GM12878 (cell line): Measurements from ENCODE around the gene MB.

Experiments
- ATF7 ChIP-seq: fragments of 450-650 bp; IDR thresholded peaks from 2 replicates; pipeline ENCODE4 v1.6.1; 2016; ENCODE audit warnings: low read depth, mild to moderate bottlenecking
- MYC ChIP-seq: IDR thresholded peaks from 2 replicates; pipeline ENCODE4 v1.6.1; 2011; ENCODE audit warnings: mild to moderate bottlenecking, low read length, moderate library complexity, inconsistent platforms; ENCODE audit not compliant: insufficient read depth, insufficient replicate concordance, insufficient read length, severe bottlenecking
- SIN3A ChIP-seq: IDR thresholded peaks from 2 replicates; pipeline ENCODE4 v1.6.1; 2012; ENCODE audit warnings: low read depth, low read length, improper control_type of control experiment
- SMC3 ChIP-seq: IDR thresholded peaks from 2 replicates; pipeline ENCODE4 v1.6.1; 2011; ENCODE audit warnings: low read length, improper control_type of control experiment, borderline replicate concordance
- TAF1 ChIP-seq: IDR thresholded peaks from 2 replicates; pipeline ENCODE4 v1.6.1; 2011; ENCODE audit warnings: mild to moderate bottlenecking, low read depth, low read length, borderline replicate concordance
- TF ChIP-seq, protein P1 (sequence below), 3 experiments: IDR thresholded peaks in 2 of 3; conservative IDR thresholded peaks in 1 of 3; 2 replicates each; pipeline ENCODE4 v1.5.1; 2011; ENCODE audit warnings: low read depth in 3 of 3, low read length in 3 of 3, mild to moderate bottlenecking in 3 of 3, control low read depth in 2 of 3, moderate library complexity in 2 of 3, inconsistent platforms in 1 of 3, mixed read lengths in 1 of 3; ENCODE audit not compliant: control insufficient read depth in 2 of 3, insufficient read depth in 1 of 3; ENCODE audit errors: extremely low read depth in 1 of 3
- TF ChIP-seq, protein P2 (sequence below): IDR thresholded peaks from 2 replicates; pipeline ENCODE4 v1.6.1; 2012; ENCODE audit warnings: low read depth, low read length, improper control_type of control experiment
- TF ChIP-seq, protein P3 (sequence below): IDR thresholded peaks from 2 replicates; pipeline ENCODE4 v1.6.1; 2011; ENCODE audit warnings: low read depth, low read length, improper control_type of control experiment, borderline replicate concordance
- TF ChIP-seq, protein P4 (sequence below): fragments of 150-350 bp; IDR thresholded peaks from 2 replicates; pipeline ENCODE4 v1.6.1; 2016; ENCODE audit warnings: low read depth, low read length

DNA sequence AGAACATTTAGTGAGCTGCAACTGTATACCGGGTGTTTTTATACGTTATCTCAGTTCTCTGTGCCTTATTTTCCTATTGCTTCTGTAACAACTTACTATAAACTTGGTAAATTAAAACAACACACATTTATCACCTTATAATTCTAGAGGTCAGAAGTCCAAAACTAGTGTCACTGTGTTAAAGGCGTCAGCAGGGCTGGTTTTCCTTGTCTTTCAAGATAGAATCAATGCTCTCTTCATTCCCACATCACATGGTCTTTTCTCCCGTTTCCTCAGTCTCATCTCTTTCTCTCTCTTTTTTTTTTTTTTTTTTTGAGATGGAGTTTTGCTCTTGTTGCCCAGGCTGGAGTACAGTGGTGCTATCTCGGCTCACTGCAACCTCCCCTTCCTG lies 36.1 kb downstream of the MB start:
- TF ChIP-seq, protein P1, sequence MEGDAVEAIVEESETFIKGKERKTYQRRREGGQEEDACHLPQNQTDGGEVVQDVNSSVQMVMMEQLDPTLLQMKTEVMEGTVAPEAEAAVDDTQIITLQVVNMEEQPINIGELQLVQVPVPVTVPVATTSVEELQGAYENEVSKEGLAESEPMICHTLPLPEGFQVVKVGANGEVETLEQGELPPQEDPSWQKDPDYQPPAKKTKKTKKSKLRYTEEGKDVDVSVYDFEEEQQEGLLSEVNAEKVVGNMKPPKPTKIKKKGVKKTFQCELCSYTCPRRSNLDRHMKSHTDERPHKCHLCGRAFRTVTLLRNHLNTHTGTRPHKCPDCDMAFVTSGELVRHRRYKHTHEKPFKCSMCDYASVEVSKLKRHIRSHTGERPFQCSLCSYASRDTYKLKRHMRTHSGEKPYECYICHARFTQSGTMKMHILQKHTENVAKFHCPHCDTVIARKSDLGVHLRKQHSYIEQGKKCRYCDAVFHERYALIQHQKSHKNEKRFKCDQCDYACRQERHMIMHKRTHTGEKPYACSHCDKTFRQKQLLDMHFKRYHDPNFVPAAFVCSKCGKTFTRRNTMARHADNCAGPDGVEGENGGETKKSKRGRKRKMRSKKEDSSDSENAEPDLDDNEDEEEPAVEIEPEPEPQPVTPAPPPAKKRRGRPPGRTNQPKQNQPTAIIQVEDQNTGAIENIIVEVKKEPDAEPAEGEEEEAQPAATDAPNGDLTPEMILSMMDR (IDR thresholded peaks at IDR 0.05 in 2 of 3, conservative IDR thresholded peaks at IDR 0.05 in 1 of 3; ENCODE audit: control insufficient read depth in 2 of 3, extremely low read depth in 1 of 3, insufficient read depth in 1 of 3, low read depth in 3 of 3, low read length in 3 of 3) = no peak
- TF ChIP-seq, protein P2, sequence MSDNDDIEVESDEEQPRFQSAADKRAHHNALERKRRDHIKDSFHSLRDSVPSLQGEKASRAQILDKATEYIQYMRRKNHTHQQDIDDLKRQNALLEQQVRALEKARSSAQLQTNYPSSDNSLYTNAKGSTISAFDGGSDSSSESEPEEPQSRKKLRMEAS = no peak
- TF ChIP-seq, protein P3, sequence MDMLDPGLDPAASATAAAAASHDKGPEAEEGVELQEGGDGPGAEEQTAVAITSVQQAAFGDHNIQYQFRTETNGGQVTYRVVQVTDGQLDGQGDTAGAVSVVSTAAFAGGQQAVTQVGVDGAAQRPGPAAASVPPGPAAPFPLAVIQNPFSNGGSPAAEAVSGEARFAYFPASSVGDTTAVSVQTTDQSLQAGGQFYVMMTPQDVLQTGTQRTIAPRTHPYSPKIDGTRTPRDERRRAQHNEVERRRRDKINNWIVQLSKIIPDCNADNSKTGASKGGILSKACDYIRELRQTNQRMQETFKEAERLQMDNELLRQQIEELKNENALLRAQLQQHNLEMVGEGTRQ = no peak
- TF ChIP-seq ATF7 (no peak), TAF1 (no peak), MYC (no peak), SMC3 (no peak), SIN3A (no peak)
- TF ChIP-seq, protein P4, sequence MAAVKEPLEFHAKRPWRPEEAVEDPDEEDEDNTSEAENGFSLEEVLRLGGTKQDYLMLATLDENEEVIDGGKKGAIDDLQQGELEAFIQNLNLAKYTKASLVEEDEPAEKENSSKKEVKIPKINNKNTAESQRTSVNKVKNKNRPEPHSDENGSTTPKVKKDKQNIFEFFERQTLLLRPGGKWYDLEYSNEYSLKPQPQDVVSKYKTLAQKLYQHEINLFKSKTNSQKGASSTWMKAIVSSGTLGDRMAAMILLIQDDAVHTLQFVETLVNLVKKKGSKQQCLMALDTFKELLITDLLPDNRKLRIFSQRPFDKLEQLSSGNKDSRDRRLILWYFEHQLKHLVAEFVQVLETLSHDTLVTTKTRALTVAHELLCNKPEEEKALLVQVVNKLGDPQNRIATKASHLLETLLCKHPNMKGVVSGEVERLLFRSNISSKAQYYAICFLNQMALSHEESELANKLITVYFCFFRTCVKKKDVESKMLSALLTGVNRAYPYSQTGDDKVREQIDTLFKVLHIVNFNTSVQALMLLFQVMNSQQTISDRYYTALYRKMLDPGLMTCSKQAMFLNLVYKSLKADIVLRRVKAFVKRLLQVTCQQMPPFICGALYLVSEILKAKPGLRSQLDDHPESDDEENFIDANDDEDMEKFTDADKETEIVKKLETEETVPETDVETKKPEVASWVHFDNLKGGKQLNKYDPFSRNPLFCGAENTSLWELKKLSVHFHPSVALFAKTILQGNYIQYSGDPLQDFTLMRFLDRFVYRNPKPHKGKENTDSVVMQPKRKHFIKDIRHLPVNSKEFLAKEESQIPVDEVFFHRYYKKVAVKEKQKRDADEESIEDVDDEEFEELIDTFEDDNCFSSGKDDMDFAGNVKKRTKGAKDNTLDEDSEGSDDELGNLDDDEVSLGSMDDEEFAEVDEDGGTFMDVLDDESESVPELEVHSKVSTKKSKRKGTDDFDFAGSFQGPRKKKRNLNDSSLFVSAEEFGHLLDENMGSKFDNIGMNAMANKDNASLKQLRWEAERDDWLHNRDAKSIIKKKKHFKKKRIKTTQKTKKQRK = no peak
